MM.1S (cell line): ENCODE results near the gene AGR3.

Source experiments
- DNase-seq: peaks from one replicate; pipeline ENCODE4 v3.0.0-alpha.2; 2015
- H2AFZ ChIP-seq: fragments of 300-600 bp; sonication (generic); 2 replicates; pipeline ENCODE4 v1.6.0; 2016; ENCODE audit warnings: antibody characterized with exemption, low read length
- H3F3A ChIP-seq: fragments of 300-600 bp; sonication (generic); 2 replicates; pipeline ENCODE4 v1.6.1; 2016; ENCODE audit warnings: mild to moderate bottlenecking, antibody characterized with exemption, low read length, moderate library complexity, mixed read lengths; ENCODE audit not compliant: insufficient read depth
- H3K27ac ChIP-seq: fragments of 300-600 bp; sonication (generic); 2 replicates; pipeline ENCODE4 v1.5.1; 2016; ENCODE audit warnings: mild to moderate bottlenecking, low read length
- H3K27me3 ChIP-seq: fragments of 300-600 bp; sonication (generic); replicated peaks from 2 replicates; pipeline ENCODE4 v1.6.0; 2016; ENCODE audit warnings: low read length; ENCODE audit not compliant: insufficient read depth
- H3K36me3 ChIP-seq: fragments of 300-600 bp; sonication (generic); replicated peaks from 2 replicates; pipeline ENCODE4 v1.6.1; 2016; ENCODE audit warnings: mild to moderate bottlenecking, low read length, mixed read lengths; ENCODE audit not compliant: insufficient read depth
- H3K4me1 ChIP-seq: fragments of 300-600 bp; sonication (generic); 2 replicates; pipeline ENCODE4 v1.6.1; 2016; ENCODE audit warnings: low read length, mixed read lengths
- H3K4me2 ChIP-seq: fragments of 300-600 bp; sonication (generic); 2 replicates; pipeline ENCODE4 v1.6.0; 2016; ENCODE audit warnings: low read depth, low read length
- H3K4me3 ChIP-seq: fragments of 300-600 bp; sonication (generic); 2 replicates; pipeline ENCODE4 v1.5.1; 2016; ENCODE audit warnings: low read length, mixed read lengths
- H3K79me2 ChIP-seq: fragments of 300-600 bp; sonication (generic); 2 replicates; pipeline ENCODE4 v1.6.1; 2016; ENCODE audit warnings: mixed run types, low read length, mixed read lengths
- H3K9ac ChIP-seq: fragments of 300-600 bp; sonication (generic); 2 replicates; pipeline ENCODE4 v1.6.1; 2016; ENCODE audit warnings: low read length, mixed read lengths
- H3K9me2 ChIP-seq: fragments of 300-600 bp; sonication (generic); replicated peaks from 2 replicates; pipeline ENCODE4 v1.6.1; 2016; ENCODE audit warnings: mild to moderate bottlenecking, low read length, mixed read lengths; ENCODE audit not compliant: insufficient read depth
- H3K9me3 ChIP-seq: fragments of 300-600 bp; sonication (generic); replicated peaks from 2 replicates; pipeline ENCODE4 v1.6.1; 2016; ENCODE audit warnings: mild to moderate bottlenecking, low read length, mixed read lengths; ENCODE audit not compliant: insufficient read depth
- H4K20me1 ChIP-seq: fragments of 300-600 bp; sonication (generic); 2 replicates; pipeline ENCODE4 v1.6.1; 2016; ENCODE audit warnings: mild to moderate bottlenecking, low read length, moderate library complexity, mixed read lengths; ENCODE audit not compliant: insufficient read depth
- CTCF ChIP-seq: fragments of 300-600 bp; sonication (generic); IDR thresholded peaks from 2 replicates; pipeline ENCODE4 v1.5.1; 2016; ENCODE audit warnings: antibody characterized with exemption, low read length, mixed read lengths
- EZH2 ChIP-seq: fragments of 300-600 bp; sonication (generic); optimal IDR thresholded peaks from 2 replicates; pipeline ENCODE3; 2017; ENCODE audit warnings: low read depth, mild to moderate bottlenecking, antibody characterized with exemption, low read length, mixed read lengths
- EZH2phosphoT487 ChIP-seq: fragments of 300-600 bp; sonication (generic); IDR thresholded peaks from 2 replicates; pipeline ENCODE4 v1.6.1; 2018; ENCODE audit warnings: antibody characterized with exemption, low read length

AGR3 gene

DNA sequence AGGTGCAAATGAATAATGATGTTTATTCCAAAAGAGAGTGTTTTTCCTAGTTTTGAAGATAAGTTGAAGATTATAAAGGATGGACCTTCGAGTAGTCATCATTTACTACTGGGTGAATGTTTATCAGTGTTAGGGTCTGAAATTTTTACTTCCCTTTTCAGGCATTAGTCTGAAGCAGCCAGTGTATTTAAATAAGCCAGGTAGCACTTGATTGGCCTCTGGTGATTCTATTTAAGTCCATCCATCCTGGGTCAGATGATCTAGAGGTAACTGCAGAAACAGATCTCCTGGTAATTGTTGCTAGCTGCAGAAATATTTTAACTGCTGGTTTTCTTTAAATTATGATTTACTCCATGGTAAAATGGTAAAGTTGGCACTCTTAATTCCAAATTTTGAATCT, 42.9 kb downstream of the AGR3 start:
- Histone ChIP-seq H3K9me3 (no peaks in the 10 kb centered on the region), H3K27me3 (no peaks in the 10 kb centered on the region), H3K4me3 (no peak overlapping the region), H3K4me2 (no peak overlapping the region), H3K27ac (no peak overlapping the region), H3F3A (no peaks in the 10 kb centered on the region), H4K20me1 (no peaks in the 10 kb centered on the region), H3K9me2 (no peaks in the 10 kb centered on the region), H3K4me1 (no peaks in the 10 kb centered on the region), H3K9ac (no peak overlapping the region), H3K79me2 (no peaks in the 10 kb centered on the region), H2AFZ (no peak overlapping the region), H3K36me3 (no peaks in the 10 kb centered on the region)
- no peak for TF ChIP-seq EZH2
- no peak for TF ChIP-seq CTCF
- TF ChIP-seq EZH2phosphoT487: no peak
- no peak for DNase-seq

DNA sequence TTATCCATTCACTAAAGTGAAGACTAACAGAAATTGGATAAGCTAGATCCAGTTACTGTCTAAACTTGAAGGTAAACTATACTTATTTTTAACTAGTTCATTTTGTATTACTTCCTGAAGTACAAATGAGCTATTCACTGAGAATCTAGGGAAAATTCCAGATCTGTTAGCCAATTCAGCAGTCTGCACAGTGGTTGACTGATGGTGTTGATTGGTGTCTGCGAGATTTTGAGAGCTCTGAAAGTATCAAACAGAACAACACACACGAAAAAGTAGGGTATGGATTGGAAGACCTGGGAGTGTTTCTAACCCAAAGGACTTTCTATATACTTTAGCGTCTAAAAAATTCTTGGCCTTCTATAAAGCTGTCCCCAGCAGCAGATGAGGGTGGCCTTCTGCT, 43.4 kb downstream of the AGR3 start:
- Histone ChIP-seq H3K9ac (no peak overlapping the region), H3K9me3 (no peaks in the 10 kb centered on the region), H3K4me3 (no peak overlapping the region), H3F3A (no peaks in the 10 kb centered on the region), H3K36me3 (no peaks in the 10 kb centered on the region), H3K27ac (no peak overlapping the region), H4K20me1 (no peaks in the 10 kb centered on the region), H3K9me2 (no peaks in the 10 kb centered on the region), H3K4me2 (no peak overlapping the region), H3K4me1 (no peaks in the 10 kb centered on the region), H3K27me3 (no peaks in the 10 kb centered on the region), H3K79me2 (no peaks in the 10 kb centered on the region), H2AFZ (no peak overlapping the region)
- TF ChIP-seq CTCF (no peak), EZH2 (no peak), EZH2phosphoT487 (no peak)
- no peak for DNase-seq

DNA sequence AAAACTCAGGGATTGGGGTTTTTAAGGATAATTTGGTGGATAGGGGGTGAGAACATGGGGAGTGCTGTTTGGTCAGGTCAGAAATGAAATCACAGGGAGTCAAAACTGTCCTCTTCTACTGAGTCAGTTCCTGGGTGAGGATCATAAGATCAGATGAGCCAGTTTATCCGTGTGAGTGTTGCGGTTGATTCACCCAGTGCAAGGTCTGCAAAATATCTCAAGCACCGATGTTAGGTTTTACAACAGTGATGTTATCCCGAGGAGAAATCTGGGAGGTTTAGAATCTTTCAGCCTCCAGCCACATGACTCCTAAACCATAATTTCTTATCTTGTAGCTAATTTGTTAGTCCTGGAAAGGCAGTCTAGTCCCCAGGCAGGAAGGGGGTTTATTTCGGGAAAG, 45.3 kb downstream of the AGR3 start:
- Histone ChIP-seq H3K79me2 (no peaks in the 10 kb centered on the region), H3F3A (no peaks in the 10 kb centered on the region), H3K4me3 (no peak overlapping the region), H3K36me3 (no peaks in the 10 kb centered on the region), H4K20me1 (no peaks in the 10 kb centered on the region), H3K9me2 (no peaks in the 10 kb centered on the region), H3K27me3 (no peaks in the 10 kb centered on the region), H3K9ac (no peak overlapping the region), H3K27ac (no peak overlapping the region), H3K4me2 (no peak overlapping the region), H3K9me3 (no peaks in the 10 kb centered on the region), H3K4me1 (no peaks in the 10 kb centered on the region), H2AFZ (no peak overlapping the region)
- no peak for DNase-seq
- TF ChIP-seq EZH2phosphoT487: no peak
- TF ChIP-seq CTCF: no peak

GRCh38 chr7:16833373-16833772, 48.4 kb downstream of the AGR3 start:
- Histone ChIP-seq H3F3A (no peaks in the 10 kb centered on the region), H3K4me2 (no peak overlapping the region), H3K79me2 (no peaks in the 10 kb centered on the region), H4K20me1 (no peaks in the 10 kb centered on the region), H3K27ac (no peak overlapping the region), H2AFZ (no peak overlapping the region), H3K9me2 (no peaks in the 10 kb centered on the region), H3K9ac (no peak overlapping the region), H3K27me3 (no peaks in the 10 kb centered on the region), H3K36me3 (no peaks in the 10 kb centered on the region), H3K4me3 (no peak overlapping the region), H3K4me1 (no peaks in the 10 kb centered on the region), H3K9me3 (no peaks in the 10 kb centered on the region)
- TF ChIP-seq EZH2: no peak
- TF ChIP-seq EZH2phosphoT487: no peak
- TF ChIP-seq CTCF: no peak
- DNase-seq: no peak
